Activated CD8-positive, alpha-beta memory T cell treated with anti-CD3 and anti-CD28 coated beads, Interleukin-2, amount 50 U/mL, for 1 hour (primary cell): Measurements from ENCODE around the gene TNC.
"Not testable (repeated sequence)": the region's sequence is repeated elsewhere in the genome, so short reads cannot be mapped to it uniquely, and the experiment has no call there.

Source experiments
- DNase-seq: peaks from one replicate; pipeline ENCODE4 v3.0.0-alpha.2; 2020; ENCODE audit errors: extremely low read depth

The TNC gene

DNA sequence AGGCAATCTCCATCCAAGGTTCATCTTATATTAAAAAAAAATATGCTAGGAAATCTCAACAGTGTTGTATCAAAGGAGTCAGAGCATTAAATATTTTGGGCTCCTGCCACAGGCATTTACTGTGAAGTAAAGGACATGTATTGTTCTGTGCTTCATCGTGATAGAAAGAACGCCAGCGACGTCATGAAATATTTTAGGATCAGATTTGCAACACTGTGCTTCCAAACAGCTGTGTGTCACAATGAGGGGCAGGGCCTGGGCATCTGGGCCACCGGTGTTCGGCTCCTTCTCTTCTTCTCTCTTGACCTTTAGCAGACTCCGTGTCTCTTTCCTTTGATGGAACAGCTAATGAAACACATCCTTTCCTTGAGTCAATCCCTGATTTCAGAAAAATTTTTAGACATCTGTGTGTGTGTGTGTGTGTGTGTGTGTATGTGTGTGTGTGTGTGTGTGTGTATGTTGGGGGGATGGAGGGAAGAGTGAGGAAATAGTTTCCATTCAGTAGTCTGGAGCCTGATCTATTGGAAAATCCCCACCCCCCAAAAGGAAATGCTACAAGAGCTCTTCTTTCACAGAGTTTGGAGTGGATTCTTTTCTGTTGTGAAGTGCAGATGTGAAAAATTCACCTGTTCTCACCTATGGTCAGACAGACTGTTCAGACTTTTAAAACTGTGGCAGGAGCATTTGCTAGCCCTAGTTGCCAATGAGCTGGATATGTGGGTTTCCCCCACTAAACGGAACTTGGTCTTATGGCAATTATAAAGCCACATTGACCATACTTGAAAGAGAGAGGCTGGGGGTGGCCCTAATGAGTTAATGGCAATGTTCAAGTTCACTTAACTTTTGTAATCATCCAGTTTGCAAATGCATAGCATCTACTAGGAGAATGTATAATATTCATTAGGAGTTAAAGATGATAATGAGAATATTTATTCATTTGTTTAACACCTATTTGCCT is 18.1 kb upstream of the TNC start:
- no peak for DNase-seq

DNA sequence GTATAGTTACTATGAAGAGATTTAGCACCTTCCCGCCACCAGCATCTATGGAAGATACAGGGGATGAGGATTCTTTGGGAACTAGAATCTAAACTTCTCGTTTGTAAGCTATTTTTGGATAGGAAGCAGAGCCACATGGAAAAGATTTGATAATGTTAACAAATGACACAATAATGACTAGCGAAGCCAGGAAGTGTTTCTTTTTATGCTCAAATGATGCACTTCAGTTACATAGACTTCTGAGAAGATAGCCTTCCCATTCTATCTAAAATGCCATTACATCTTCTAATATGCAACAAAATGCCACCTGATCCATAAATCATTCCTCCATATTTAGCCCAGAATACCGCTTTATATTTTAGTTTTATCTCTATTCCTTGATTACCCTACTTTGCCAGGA is 17.0 kb upstream of the TNC start:
- no peak for DNase-seq

DNA sequence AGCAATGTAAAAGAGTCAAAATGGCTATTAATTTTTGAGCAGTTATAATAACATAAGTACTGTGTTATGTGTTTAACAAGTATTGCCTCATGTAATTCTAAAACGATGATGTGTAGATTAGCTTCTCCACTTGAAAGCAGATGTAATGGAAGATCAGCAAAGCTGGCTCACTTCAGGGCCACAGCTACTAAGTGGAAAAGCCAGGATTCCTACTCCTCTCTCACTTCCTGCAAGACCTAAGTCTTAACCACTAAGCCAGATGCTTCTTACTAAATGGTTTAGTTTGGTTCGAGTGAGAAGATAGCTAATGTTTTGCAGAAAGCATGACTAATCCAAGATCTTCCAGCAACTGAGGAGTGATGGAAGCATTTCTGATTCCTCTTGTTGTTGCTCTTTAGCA is 15.7 kb upstream of the TNC start:
- no peak for DNase-seq

DNA sequence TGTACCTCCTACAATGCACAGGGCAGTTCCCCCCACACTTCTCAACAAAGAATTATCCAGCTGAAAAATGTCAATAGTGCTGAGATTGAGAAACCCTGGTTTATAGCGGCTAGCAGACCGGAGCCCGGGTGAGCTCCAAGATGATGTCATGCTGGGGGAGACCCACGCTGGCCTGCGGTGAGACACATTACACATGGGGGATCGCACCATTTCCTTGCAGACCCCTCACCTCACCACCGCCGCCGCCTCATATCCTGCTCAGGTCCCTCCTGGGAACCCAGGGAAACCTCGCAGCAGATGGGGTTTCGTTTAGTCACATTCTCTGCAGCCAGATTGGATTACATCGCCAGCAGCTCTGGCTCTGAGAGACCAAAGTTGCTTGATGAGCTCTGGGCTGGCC is 14.7 kb upstream of the TNC start:
- no peak for DNase-seq

DNA sequence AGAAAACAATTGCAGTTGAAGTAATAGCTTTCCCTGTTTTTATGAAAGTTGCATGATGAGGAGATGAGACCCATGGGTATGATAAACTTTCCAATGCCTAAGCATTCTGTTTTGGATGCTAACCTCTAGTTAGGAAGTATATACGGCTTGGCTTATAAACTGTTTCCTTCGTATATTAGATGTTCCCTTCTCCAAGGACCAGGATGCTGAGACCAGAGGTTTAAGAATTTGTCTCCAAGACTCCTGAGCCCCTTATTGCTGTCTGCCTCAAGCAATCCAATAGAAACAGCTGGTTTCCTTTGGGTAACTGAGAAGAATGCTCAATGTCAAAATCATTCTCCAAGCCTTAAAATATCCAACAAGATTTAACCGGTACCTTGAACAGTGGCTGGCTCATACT is 12.2 kb upstream of the TNC start:
- DNase-seq, result no peak

DNA sequence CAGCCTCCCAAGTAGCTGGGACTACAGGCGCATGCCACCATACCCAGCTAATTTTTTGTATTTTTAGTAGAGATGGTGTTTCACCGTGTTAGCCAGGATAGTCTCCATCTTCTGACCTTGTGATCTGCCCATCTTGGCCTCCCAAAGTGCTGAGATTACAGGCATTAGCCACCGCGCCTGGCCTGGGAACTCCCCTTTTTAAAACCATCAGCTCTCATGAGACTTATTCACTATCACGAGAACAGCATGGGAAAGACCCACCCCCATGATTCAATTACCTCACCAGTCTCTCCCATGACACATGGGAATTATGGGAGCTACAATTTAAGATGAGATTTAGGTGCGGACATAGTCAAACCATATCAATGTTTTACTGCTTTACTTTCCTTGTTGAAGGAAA is 10.8 kb upstream of the TNC start:
- not testable (repeated sequence) for DNase-seq

DNA sequence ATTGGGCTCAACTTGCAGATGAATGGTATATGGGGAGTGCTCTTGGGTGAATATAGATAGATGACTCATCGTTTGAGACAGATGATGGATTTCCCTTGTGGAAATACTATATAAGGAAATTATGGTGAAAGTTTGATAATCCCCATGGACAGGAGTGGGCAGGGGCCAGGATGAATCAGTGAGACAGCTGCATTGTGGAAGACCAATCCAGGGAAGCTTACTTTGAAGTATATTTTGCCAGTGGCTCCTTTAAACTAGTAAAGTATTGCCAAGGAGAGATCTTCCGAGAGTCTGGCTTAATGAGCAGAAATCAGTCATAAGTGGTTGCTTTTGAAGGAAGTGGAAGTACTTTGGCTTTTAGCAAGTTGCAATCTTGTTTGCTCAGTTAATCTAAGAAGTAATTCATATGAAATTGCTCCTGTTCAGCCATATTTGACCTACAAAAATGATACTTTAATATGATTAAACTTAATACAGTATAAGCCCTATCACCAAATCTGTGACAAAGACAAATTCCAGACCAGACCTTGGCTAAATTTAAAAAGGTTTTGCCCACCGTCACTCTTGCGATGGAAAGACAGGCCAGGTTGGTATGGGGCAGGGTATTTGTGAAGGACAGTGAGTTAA is 9.3 kb upstream of the TNC start:
- DNase-seq, result no peak

DNA sequence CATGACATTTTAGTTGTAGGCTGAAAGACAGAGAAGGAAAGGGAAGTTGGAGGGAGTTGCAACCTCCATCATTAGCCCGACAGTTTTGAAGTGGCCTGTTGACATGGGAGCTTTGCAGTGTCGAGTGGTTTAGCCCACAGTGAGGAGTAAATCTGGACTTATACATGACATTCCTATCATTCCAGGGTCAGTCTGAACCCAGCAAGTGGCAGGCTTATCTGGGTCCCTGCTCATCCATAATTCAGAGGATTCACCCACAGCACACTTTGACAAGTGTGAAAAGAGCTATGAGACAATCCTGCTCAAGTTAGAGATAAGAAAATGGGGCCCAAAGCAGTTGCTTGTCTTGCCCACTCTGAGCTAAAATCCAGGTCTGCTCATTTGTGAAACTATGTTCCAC is 8.4 kb upstream of the TNC start:
- DNase-seq, result no peak

DNA sequence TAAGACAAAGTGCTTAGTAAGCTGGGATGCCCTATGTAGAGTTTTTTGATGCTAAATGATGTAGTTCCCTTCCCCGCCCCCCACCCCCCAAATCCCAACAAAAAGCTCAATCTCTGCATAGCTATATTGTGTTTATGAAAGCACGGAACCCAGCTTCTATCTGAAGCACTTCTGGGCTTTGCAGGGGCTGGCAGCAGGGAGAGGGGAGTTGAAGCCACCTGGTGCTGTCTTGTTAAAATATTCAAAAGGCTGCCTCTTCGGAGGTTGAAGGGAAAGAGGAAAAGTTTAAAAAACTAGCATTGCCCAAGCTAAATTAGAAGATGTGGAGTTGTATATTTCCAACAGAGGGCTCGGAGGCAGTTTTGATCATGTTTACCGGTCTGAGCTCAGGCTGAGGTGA is 5.0 kb upstream of the TNC start:
- DNase-seq, result no peak

DNA sequence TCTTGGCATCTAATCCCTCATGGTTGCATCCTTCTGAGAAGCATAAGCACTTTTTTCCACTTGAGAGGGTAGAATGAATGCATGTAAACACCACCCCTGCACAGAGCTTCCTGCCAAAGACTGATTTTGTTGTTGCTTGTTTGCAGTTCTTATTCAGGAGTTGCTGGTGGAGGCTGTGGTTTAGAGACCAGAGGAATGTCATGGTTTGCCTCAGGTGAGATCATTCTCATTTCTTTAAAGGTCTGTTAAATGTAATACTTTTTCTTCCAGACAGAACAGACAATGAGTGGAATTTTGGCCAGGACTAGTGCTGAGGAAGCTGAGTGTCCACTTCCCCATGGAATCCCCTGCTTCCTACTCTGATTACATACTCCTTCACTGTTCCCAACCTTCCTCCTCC is 3.2 kb upstream of the TNC start:
- no peak for DNase-seq

DNA sequence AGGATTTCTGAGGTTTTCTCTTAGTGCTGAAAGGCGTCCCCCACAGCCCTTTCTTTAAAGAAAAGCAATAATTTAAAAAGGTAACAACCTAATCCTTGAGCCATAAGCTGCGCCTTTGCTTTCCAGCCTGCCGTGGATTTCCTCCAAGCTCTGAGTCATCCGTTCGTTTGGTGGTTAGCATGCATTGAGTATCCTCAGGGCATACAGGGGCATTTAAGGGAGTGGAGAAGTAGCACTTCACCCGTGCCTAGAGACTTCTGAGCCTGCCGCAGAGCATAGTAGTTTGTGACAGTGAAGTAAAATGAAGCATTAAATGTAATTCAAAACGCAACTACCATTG is 892 bp upstream of the TNC start:
- no peak for DNase-seq

DNA sequence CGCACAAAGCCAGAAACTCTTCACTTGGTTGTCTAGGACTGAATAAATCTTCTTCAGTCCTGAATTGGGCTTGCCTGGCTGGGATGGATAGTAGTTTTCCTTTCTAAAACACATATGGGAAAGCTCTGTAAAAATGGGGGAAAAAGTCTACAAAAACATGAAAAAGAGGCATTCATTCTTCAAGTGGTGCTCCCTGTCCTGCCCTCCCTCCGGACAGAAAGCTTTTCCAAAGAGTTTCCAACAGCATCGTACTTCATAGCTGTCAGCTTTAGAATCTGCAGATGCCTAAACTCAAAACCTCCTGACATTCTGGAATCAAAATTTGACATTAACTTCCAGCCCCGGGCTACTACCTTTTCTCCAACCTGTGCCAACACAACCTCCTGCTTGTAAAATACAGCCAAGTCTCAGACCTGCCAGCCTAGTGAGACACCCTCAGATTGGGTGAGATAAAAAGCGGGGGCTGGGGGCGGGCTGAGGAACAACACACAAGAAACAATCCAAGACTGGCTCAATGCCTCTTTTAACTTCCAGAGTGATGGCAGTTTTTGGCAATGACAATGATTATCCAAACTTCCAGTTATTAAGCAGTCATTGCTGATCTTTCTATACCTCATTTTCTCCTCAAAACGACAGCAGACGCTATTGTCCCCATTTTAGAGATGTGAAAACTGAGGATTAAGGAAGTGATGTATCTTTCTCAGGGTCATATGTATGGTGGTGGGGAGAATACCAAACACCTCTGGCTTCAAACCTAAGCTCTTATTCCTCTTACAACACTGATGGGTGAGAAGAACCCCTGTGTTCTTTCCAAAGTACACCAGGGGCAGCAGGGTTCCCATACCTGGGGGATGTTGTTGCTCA is 1.3 kb downstream of the TNC start:
- no peak for DNase-seq

DNA sequence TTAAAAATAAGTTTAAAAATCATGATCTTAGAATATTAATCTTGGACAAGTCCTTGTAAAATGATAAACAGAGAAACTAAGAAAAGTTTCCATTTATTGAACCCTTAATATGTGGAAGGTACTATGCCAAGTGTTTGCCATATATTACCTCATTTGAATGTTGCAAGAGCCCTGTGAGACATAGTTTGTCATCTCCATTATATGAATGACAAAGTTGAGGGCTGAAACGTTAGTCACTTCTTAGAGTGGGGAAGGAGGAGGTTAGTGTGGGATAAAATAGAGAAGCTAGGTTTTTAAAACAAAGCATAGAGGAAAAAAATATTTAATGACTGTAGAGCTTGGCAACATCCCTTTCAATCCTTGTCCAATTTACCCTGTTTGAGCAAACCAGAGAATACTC is 2.0 kb downstream of the TNC start:
- no peak for DNase-seq

DNA sequence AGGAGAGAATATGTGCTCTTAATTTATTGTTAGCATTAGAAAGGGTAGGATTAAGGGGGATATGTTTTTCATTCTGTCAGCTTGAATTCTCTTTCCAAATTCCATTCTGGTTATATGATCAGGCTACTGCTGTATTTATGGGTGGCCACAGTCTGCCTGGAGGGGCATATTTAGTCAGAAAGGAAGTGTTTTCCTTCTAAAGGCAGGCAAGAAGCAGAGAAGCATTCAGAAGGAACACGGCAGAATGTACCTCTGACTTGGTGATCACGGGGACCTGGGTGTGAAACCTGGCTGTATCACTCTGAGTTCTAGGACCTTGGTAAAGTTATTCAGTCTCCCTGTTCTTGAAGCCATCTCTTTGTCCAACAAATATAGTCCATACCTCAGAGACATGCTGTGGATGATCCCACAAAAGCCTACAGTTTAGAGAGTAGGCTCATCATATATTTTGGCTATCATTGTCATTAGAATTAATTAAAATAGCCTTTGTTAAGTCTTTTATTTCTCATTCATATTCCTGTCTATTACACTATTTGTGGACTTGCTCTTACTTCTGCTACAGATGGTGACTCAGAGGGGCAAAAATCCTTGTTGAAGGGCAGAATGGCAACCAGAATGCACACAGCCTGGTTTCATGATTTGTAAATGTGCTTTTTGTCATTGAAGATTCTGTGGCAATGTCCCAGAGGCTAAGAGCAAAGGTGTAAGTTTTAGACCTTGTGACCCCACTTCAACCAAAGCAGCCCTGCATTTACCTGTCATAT is 2.7 kb downstream of the TNC start:
- no peak for DNase-seq

DNA sequence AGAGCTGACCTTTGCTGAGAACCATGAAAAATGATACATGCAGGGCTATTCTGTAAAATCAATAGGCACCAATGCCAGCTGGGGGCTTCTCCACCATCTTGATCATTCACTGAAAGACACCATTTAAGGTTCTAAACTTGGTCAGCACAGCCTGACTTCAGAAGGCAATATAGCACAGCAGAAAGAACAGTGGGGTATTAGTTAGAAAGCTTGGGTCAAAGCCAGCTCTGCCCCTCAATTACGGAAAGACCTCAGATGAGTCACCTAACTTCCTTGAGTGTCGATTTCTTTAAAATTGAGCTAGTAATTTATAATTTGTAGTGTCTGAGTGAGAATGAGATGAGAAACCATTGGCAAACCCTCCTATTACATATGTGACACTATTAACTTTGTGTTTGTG is 3.4 kb downstream of the TNC start:
- no peak for DNase-seq

DNA sequence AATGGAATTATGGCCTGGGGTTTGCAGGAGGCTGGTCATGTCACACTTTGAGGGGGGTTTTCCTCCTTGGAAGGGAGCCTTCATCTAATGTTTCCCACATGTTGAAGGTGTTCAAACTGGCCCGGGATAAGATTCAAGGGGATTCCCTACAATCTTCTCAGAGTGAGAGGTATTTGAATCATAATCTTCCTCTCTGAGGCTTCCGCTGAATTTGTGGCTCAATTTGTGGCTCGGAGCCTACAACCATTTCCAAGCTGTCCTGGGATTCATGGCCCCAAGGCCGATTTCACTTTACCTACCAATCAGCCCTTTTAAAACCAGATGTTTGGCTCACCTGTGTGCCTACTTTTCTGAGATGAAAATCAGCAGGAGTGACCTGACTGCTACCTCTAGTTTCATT is 3.9 kb downstream of the TNC start:
- DNase-seq, result no peak

DNA sequence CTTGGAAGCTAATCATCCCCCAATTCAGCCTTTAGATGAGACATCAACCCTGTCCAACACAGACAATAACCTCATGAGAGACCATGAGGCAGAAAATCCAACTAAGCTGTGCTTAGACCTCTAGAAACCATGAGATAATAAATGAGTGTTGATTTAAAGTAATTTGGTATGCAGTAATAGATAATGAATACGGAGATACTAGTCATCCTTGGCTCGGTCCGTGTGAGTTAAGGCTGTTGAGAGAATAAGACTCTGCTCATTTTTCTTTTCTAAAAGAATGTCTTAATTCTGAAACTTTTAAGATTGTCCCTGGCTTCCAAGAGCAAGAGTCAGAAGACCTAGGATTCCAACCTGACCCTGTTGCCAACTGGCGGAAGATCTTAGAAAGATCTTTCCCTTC is 6.1 kb downstream of the TNC start:
- DNase-seq, result no peak

DNA sequence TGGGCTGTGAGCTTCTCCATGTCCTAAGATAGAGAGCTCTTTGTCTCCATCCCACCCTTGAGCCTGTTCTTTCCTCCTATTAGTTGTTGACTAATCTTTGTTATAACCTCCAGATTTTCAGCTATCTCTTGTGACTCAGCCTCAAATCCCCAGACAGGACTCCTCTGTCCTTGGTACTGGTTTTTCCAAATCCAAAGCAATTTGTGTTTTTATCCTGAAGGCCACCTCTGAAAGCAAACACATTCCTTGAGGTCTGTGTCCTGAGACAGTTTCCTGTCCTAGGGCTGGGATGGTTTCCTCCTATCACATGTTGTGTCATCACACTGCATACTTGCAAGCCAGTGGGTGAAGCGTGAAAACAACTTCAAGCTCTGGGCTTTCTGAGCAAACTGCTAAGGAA is 8.5 kb downstream of the TNC start:
- DNase-seq, result no peak

DNA sequence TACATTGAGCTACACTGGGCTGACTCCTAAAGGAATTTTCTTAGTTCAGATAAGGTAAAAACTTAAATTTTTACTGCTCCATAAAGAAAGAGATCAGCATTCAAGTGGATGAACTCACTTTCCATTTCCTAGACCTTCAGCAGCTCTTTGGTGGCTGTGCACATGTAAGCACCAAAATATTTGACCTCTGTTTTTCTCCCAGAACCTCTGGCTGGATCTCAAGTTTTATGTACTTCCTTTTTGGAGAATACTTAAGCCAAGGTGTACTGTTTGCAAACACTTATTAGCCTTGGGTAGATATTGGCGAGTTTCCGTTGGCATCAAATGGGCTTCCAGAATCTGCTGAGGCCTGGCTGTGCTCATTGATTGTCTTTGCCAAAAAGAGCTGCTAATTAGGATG is 10.3 kb downstream of the TNC start:
- no peak for DNase-seq

DNA sequence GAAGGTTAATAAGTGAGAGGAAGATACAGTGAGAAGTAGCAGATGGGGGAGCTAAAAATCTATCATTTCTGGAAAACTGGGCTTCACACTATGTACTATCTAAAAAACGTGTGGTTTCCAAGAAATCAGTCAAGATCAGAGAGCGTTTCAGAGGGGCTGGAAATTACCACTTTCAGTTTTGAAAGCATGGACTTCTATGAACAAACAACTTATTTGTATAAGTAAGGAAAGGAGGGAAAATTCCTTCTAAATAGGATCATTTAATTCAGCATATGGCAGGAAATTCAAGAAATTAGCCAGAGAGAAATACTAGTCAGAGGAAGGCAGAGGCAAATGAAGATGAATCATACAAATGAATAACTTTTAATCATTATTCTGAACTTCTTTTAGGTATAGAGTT is 11.3 kb downstream of the TNC start:
- DNase-seq, result no peak

DNA sequence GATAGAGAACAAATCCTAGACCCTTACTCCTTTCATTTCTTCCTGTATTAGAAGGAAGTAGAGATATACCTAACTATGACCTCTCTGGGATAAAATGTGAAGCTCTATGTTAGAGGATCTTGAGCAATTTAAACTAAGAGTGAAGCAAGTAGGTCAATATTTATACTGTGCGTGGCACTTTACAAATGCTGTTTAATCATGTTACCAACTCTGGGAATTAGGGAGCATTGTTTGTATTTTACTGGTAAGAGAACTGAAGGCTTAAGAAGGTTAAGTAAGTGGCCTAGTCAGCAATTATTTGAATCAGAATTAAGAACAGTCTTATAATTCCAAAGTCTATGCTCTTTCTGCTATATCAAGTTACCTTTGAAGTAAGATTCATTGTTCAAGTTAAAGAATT is 12.0 kb downstream of the TNC start:
- no peak for DNase-seq

DNA sequence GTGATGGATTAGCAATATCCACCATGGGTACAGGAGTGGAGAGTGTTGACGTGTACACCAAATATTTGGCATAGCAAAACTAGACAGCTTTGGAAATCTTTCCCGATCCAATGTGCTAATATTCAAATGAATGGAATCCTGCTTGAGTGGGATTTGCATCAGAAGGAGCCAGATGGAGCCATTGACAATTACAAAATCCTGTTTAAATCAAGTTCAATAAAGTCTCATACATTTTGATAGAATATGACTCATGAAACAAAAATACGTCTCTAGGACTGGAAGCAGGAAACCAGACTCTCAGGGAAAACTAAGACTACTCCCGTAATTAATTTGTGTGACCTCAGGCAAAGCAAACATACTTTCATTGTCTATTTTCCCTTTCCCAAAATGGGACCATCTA is 13.0 kb downstream of the TNC start:
- DNase-seq, result no peak
